AG04449 (cell line): ENCODE results near the gene KCNQ1.

Experiments used
- CTCF ChIA-PET: fragments of 350-600 bp; formaldehyde crosslinking; extraction: SDS; loops from one replicate; lab custom pipeline; 2021; ENCODE audit warnings: antibody characterized with exemption; lab: Yijun Ruan, JAX
- POLR2A ChIA-PET: fragments of 400-600, 350-600 bp; formaldehyde crosslinking; extraction: SDS; loops from one replicate; lab custom pipeline; 2020; ENCODE audit warnings: antibody characterized with exemption, inconsistent platforms; lab: Yijun Ruan, JAX
- DNase-seq: peaks from one replicate; pipeline ENCODE4 v3.0.0-alpha.2; 2010; ENCODE audit warnings: low read depth, low spot score
- H3K4me3 ChIP-seq: 2 replicates; pipeline ENCODE4 v1.5.1; 2011; ENCODE audit warnings: low read depth, mild to moderate bottlenecking, control low read depth, low read length
- CTCF ChIP-seq: IDR thresholded peaks from one replicate; pipeline ENCODE4 v1.5.1; 2011; ENCODE audit warnings: mild to moderate bottlenecking, moderate library complexity, low read length, control low read depth, inconsistent platforms; ENCODE audit not compliant: insufficient read depth; ENCODE audit errors: missing control alignments

The KCNQ1 gene

DNA sequence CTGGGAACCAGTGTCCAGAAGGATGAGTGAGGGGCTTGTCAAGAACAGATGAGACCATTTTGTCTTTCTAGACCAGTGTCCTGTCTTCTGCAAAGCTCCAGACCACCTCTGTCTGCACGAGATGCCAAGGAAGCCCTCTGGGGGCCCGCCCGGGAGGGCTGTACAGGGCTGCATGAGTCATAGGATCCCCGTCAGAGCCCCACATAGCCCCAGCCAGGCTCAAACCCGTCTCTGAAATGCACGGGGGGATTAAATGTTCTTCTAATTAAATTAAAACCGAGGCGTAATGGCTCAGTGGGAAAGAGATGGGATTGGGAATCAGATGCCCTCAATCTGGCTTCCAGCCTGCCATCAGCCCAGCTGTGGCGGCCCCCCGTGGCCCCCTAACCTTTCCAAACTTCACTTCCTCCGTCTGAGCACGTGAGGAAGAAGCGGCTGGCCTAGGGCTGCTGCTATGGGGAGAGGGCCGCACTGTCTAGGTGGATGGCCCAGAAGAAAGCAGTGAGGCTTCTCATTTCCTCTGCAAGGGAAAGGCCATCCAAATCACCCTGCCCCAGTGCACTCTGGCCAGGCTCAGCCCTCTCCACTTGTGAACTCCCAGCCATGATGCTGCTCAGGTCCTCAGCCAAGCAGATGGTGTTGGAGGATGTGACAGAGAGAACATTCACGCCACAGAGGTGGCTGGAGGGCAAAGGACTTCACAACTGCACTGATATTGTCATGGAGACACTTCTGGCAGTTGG lies 222.2 kb downstream of the KCNQ1 start:
- TF ChIP-seq CTCF = no peak
- no peak for DNase-seq
- POLR2A ChIA-PET = no interaction called here
- no peak overlapping the region for H3K4me3 ChIP-seq
- CTCF ChIA-PET = no interaction called here

DNA sequence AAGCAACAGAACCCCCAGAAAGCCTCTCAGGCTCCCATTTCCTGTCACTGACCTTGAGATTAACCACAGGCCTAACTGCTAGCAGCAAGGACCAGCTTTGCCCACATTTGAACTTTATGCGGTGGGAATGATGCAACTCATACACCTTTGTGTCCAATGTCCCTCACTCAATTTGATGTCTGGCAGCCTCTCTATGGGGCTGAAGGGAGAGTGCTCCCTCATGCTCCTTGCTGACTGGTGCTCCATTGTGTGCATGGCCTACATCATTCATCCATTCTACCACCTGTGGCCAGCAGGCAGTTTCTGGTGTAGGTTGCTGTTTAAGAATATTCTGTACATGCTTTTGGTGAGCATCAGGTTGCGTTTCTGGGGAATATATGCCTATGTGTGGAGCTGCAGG lies 223.1 kb downstream of the KCNQ1 start:
- no peak for DNase-seq
- no peak for TF ChIP-seq CTCF
- no peak overlapping the region for H3K4me3 ChIP-seq
- ChIA-PET POLR2A (no interaction called here), CTCF (no interaction called here)

DNA sequence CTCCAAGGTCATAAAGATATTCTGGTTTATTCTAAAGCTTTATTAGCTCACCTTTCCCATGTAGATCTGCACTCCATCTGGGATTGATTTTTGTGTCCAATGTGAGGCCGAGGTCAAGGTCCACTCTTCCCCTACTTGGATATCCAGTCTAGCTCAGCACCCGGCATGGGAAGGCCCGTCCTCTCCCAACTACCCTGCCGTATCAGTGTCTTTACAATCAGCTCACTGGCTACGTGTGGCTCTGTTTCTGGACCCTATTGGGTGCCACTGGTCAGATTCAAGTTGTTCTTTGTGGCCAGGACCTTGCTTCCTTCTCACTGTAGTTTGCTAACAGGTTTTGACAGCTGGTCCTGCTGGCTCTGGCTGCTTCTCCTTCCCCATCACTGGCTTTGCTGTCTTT lies 224.1 kb downstream of the KCNQ1 start:
- TF ChIP-seq CTCF = no peak
- no peak overlapping the region for H3K4me3 ChIP-seq
- ChIA-PET CTCF (interaction anchor here (0.9 kb wide), 1 partner anchor 135 kb away, joined by 3 read pairs; no protein-coding TSS in a partner anchor), POLR2A (no interaction called here)
- no peak for DNase-seq

- ChIA-PET CTCF (no interaction called here), POLR2A (no interaction called here)
- TF ChIP-seq CTCF = no peak
- DNase-seq = no peak
- no peak overlapping the region for H3K4me3 ChIP-seq
These were observed 225.0 kb downstream of the KCNQ1 start for GRCh38 chr11:2669634-2670469.

DNA sequence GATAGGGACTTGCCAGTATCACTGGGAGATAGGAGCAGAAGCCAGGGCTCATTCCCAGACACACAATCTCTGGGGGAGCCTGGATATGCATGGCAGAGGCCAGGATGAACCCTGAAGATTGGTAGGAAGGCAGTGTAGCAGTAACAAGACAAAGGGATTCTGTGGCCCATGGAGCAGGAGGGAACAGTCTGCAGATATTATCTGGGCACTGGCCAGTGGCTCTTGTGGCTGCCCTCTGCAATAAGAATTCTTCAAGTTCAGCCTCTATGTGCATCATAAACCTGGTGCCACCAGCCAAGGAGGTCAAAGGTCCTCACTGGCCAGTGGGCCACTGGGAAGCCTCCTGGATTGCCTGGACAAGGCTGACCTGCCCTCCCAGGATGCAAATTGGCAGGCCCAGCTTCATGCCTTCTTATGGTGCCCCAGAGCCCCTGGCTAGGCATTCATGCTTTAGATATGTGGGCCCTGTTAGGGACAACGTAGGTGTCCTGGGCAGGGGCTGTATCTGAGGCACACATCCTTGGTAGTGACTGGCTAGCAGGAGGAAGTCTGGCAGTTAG lies 225.8 kb downstream of the KCNQ1 start:
- POLR2A ChIA-PET = no interaction called here

More for the DNA sequence above, 225.8 kb downstream of the KCNQ1 start:
- no peak for DNase-seq
- TF ChIP-seq CTCF = no peak
- H3K4me3 ChIP-seq = no peak overlapping the region
- CTCF ChIA-PET = no interaction called here
